Stomach (tissue), 9 donors: ENCODE measurements around the gene NPEPPS. TPM values are rescaled to one million over a fixed set of nuclear protein-coding genes. Genes with fewer than 3 reads are reported as not detected.

Source experiments
- DNase-seq, 2 donors: peaks; one replicate each; pipeline versions ENCODE4 v3.0.0 to v3.0.0-alpha.2; 2013 to 2019
- H3K27ac ChIP-seq, 5 donors: fragments of 200-600 bp in 4 of 5; sonication (generic) in 4 of 5; one replicate each; pipeline ENCODE4 v1.5.1; 2013 to 2019; ENCODE audit warnings: mild to moderate bottlenecking in 1 of 5, moderate library complexity in 1 of 5
- H3K27me3 ChIP-seq, 3 donors: fragments of 200-600 bp; sonication (generic); one replicate each; pipeline ENCODE4 v1.5.1; 2017 to 2019; ENCODE audit warnings: mixed run types in 1 of 3
- H3K36me3 ChIP-seq, 4 donors: fragments of 200-600 bp; sonication (generic); 1 replicate in 3 of 4; 2 replicates in 1 of 4; pipeline ENCODE4 v1.5.1; 2016 to 2019
- H3K4me1 ChIP-seq, 4 donors: fragments of 200-600 bp; sonication (generic); one replicate each; pipeline ENCODE4 v1.5.1; 2016 to 2019
- H3K4me3 ChIP-seq, 4 donors: fragments of 200-600 bp; sonication (generic) in 3 of 4; one replicate each; pipeline ENCODE4 v1.5.1; 2016 to 2019; ENCODE audit warnings: mild to moderate bottlenecking in 1 of 4
- H3K9me3 ChIP-seq, 4 donors: fragments of 200-600 bp; sonication (generic); one replicate each; pipeline ENCODE4 v1.5.1; 2016 to 2019
- EP300 ChIP-seq: sonication (generic); formaldehyde crosslinking; IDR thresholded peaks from one replicate; pipeline ENCODE4 v1.6.1; 2017; ENCODE audit warnings: antibody characterized with exemption
- POLR2A ChIP-seq, 4 donors: fragments of 450-650 bp; IDR thresholded peaks; one replicate each; pipeline ENCODE4 v1.6.1; 2016; ENCODE audit warnings: antibody characterized with exemption in 4 of 4, control low read depth in 2 of 4, mild to moderate bottlenecking in 1 of 4, moderate library complexity in 1 of 4
- POLR2AphosphoS5 ChIP-seq, 3 donors: sonication (generic); formaldehyde crosslinking; IDR thresholded peaks; one replicate each; pipeline ENCODE4 v1.6.1; 2016; ENCODE audit warnings: antibody characterized with exemption in 3 of 3
- WGBS, 5 donors: extraction: QIAGEN DNeasy Blood & Tissue Kit in 3 of 5; methylation state at CpG; one replicate each; pipeline versions ENCODE4 v1.1.5 to v1.1.7; 2013 to 2018; 5-methylcytosine and 5-hydroxymethylcytosine counted together
- intact Hi-C: fragments of 100-400 bp; cut with DNase I; formaldehyde crosslinking; loops from one replicate; pipeline ENCODE4 v1.15.1; 2023; ENCODE audit warnings: low total_unique reads
- polyA plus RNA-seq, 3 donors: library from polyadenylated mRNA; stranded (reverse); fragments of 200-250 nt; gene quantifications; one replicate each; pipeline ENCODE4 v1.2.3, GENCODE V29; 2013
- total RNA-seq, 5 donors: library from RNA; depleted of rRNA; stranded (reverse); fragments of >200 nt; gene quantifications; one replicate each; pipeline versions ENCODE4 v1.1.0 to v1.2.3, GENCODE V29; 2014 to 2016
- TF ChIP-seq, protein P1 (sequence below), 7 experiments: fragments of 450-650 bp in 4 of 7; fragments of 200-600 bp in 3 of 7; sonication (generic) in 3 of 7; IDR thresholded peaks; one replicate each; pipeline ENCODE4 v1.5.1; 2016 to 2019; ENCODE audit warnings: antibody characterized with exemption in 7 of 7, control low read depth in 2 of 7, mild to moderate bottlenecking in 1 of 7
- donor health status: healthy with polysubstance abuse.
- donor health status: Bipolar disorder and iron deficiency.
- donor health status: healthy.

NPEPPS gene
- total and polyA plus RNA-seq, 8 donors = 19.9 to 243 (median 124) TPM

GRCh38 chr17:47621293-47622179 is 90.6 kb downstream of the NPEPPS start:
- Histone ChIP-seq H3K4me1 (peaks cover 9 to 47% (median 27%) of the 10 kb centered on the region in 4 donors), H3K36me3 (peaks cover 17 to 87% (median 80%) of the 10 kb centered on the region in 4 donors), H3K27me3 (no peaks in the 10 kb centered on the region), H3K4me3 (no peak overlapping the region), H3K9me3 (no peaks in the 10 kb centered on the region), H3K27ac (peak overlapping the region in 3 of 5 donors; percentile 25 to 65 (median 46))
- WGBS, 5 donors = 42 to 61% (median 53%) methylated on average over 9 of the region's 9 CpGs
- DNase-seq = peak in 1 of 2 donors; percentile 45
- intact Hi-C loops = no loop called here
- TF ChIP-seq POLR2A (IDR thresholded peaks at IDR 0.05) (no peak), POLR2AphosphoS5 (IDR thresholded peaks at IDR 0.05) (peak in 1 of 3 donors; percentile 48), EP300 (no peak)
- TF ChIP-seq, protein P1, sequence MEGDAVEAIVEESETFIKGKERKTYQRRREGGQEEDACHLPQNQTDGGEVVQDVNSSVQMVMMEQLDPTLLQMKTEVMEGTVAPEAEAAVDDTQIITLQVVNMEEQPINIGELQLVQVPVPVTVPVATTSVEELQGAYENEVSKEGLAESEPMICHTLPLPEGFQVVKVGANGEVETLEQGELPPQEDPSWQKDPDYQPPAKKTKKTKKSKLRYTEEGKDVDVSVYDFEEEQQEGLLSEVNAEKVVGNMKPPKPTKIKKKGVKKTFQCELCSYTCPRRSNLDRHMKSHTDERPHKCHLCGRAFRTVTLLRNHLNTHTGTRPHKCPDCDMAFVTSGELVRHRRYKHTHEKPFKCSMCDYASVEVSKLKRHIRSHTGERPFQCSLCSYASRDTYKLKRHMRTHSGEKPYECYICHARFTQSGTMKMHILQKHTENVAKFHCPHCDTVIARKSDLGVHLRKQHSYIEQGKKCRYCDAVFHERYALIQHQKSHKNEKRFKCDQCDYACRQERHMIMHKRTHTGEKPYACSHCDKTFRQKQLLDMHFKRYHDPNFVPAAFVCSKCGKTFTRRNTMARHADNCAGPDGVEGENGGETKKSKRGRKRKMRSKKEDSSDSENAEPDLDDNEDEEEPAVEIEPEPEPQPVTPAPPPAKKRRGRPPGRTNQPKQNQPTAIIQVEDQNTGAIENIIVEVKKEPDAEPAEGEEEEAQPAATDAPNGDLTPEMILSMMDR (IDR thresholded peaks at IDR 0.05) = no peak

GRCh38 chr17:47622180-47622549 is 91.3 kb downstream of the NPEPPS start:
- Histone ChIP-seq H3K27me3 (no peaks in the 10 kb centered on the region), H3K4me3 (no peak overlapping the region), H3K9me3 (no peaks in the 10 kb centered on the region), H3K36me3 (peaks cover 17 to 82% (median 75%) of the 10 kb centered on the region in 4 donors), H3K4me1 (peaks cover 9 to 53% (median 27%) of the 10 kb centered on the region in 4 donors), H3K27ac (peak overlapping the region in 4 of 5 donors; percentile 9 to 65 (median 19))
- no peak for DNase-seq
- WGBS, 5 donors = 31 to 43% (median 39%) methylated on average over 2 of the region's 2 CpGs
- intact Hi-C loops = no loop called here
- TF ChIP-seq EP300 = no peak
- TF ChIP-seq, protein P1 (IDR thresholded peaks at IDR 0.05) = no peak
- TF ChIP-seq POLR2A (IDR thresholded peaks at IDR 0.05) = no peak
- TF ChIP-seq POLR2AphosphoS5 (IDR thresholded peaks at IDR 0.05) = no peak

DNA sequence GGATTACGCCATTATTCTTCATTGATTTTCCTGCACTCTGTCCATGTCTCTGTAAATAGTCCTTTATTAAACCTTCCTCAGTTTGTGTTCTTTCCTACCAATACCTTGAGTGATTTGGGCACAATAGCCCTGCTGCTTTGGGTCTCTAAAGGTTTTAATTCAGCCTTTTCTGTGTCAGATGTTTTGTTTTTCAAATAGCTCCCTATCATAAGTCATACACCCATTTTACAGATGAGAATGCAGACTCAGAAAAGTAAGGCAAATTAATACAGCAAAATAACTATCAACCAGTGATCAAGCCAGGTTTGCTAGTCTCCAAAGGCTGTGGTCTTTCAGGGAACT is 93.8 kb downstream of the NPEPPS start:
- Histone ChIP-seq H3K27me3 (no peaks in the 10 kb centered on the region), H3K4me3 (no peak overlapping the region), H3K4me1 (peaks cover 9 to 43% (median 23%) of the 10 kb centered on the region in 4 donors), H3K9me3 (no peaks in the 10 kb centered on the region), H3K27ac (no peak overlapping the region), H3K36me3 (peaks cover 0 to 57% (median 50%) of the 10 kb centered on the region in 4 donors)
- 0 to 70% (median 43%) methylated on average over 1 of the region's 1 CpG for WGBS, 5 donors
- intact Hi-C loops = no loop called here
- TF ChIP-seq, protein P1 (IDR thresholded peaks at IDR 0.05) = no peak
- no peak for DNase-seq

GRCh38 chr17:47628014-47628566 is 97.2 kb downstream of the NPEPPS start:
- Histone ChIP-seq H3K4me3 (no peak overlapping the region), H3K9me3 (no peaks in the 10 kb centered on the region), H3K36me3 (peaks cover 0 to 24% (median 23%) of the 10 kb centered on the region in 4 donors), H3K4me1 (peaks cover 7 to 27% (median 15%) of the 10 kb centered on the region in 4 donors), H3K27me3 (no peaks in the 10 kb centered on the region), H3K27ac (no peak overlapping the region)
- no peak for TF ChIP-seq POLR2AphosphoS5 (IDR thresholded peaks at IDR 0.05)
- TF ChIP-seq, protein P1 (IDR thresholded peaks at IDR 0.05) = no peak
- TF ChIP-seq EP300 = no peak
- TF ChIP-seq POLR2A (IDR thresholded peaks at IDR 0.05) = no peak
- intact Hi-C loops = no loop called here
- WGBS, 5 donors = 96 to 97% (median 96%) methylated on average over 8 of the region's 8 CpGs
- DNase-seq = no peak
